Liver (tissue), 9 donors: ENCODE data around the gene CD200R1L. TPM values are rescaled to one million over a fixed set of nuclear protein-coding genes. Genes with fewer than 3 reads are reported as not detected.

Experiments
- DNase-seq: peaks from one replicate; pipeline ENCODE4 v3.0.0-alpha.2; 2017; ENCODE audit warnings: low spot score
- H3K27ac ChIP-seq, 2 donors: one replicate each; pipeline ENCODE4 v1.7.0; 2013; ENCODE audit warnings: inconsistent platforms in 2 of 2, low read length in 2 of 2, control low read depth in 1 of 2, low read depth in 1 of 2, mild to moderate bottlenecking in 1 of 2
- H3K27me3 ChIP-seq, 4 donors: one replicate each; pipeline versions ENCODE4 v1.6.1 to v1.7.0; 2013; ENCODE audit warnings: low read length in 3 of 4, inconsistent platforms in 1 of 4, mild to moderate bottlenecking in 1 of 4, moderate library complexity in 1 of 4; ENCODE audit not compliant: control insufficient read depth in 4 of 4, insufficient read depth in 4 of 4
- H3K36me3 ChIP-seq, 4 donors: one replicate each; pipeline versions ENCODE4 v1.6.1 to v1.7.0; 2013; ENCODE audit warnings: low read length in 3 of 4, mild to moderate bottlenecking in 3 of 4, low read depth in 1 of 4, moderate library complexity in 1 of 4; ENCODE audit not compliant: control insufficient read depth in 4 of 4, insufficient read depth in 3 of 4
- H3K4me1 ChIP-seq, 4 donors: one replicate each; pipeline versions ENCODE4 v1.6.1 to v1.7.0; 2013; ENCODE audit warnings: low read length in 3 of 4, mild to moderate bottlenecking in 3 of 4, moderate library complexity in 1 of 4; ENCODE audit not compliant: control insufficient read depth in 4 of 4, insufficient read depth in 4 of 4
- H3K4me3 ChIP-seq, 3 donors: one replicate each; pipeline versions ENCODE4 v1.6.1 to v1.7.0; 2013; ENCODE audit warnings: low read length in 3 of 3, control low read depth in 1 of 3, low read depth in 1 of 3, mild to moderate bottlenecking in 1 of 3
- H3K9ac ChIP-seq, 2 donors: one replicate each; pipeline ENCODE4 v1.7.0; 2013; ENCODE audit warnings: low read length in 2 of 2, mild to moderate bottlenecking in 2 of 2, moderate library complexity in 2 of 2, control low read depth in 1 of 2, low read depth in 1 of 2
- H3K9me3 ChIP-seq, 4 donors: one replicate each; pipeline versions ENCODE4 v1.6.1 to v1.7.0; 2013; ENCODE audit warnings: low read length in 3 of 4; ENCODE audit not compliant: control insufficient read depth in 4 of 4
- EGR1 ChIP-seq, 2 donors: IDR thresholded peaks; 2 replicates each; pipeline ENCODE4 v1.6.1; 2016 to 2018; ENCODE audit warnings: antibody characterized with exemption in 2 of 2, low read depth in 2 of 2
- FOXA1 ChIP-seq: IDR thresholded peaks from 2 replicates; pipeline ENCODE4 v1.6.1; 2016; ENCODE audit warnings: antibody characterized with exemption
- FOXA2 ChIP-seq: IDR thresholded peaks from 2 replicates; pipeline ENCODE4 v1.6.1; 2016; ENCODE audit warnings: antibody characterized with exemption
- GABPA ChIP-seq, 2 donors: IDR thresholded peaks in 1 of 2; conservative IDR thresholded peaks in 1 of 2; 2 replicates each; pipeline ENCODE4 v1.6.1; 2016; ENCODE audit warnings: antibody characterized with exemption in 2 of 2, mild to moderate bottlenecking in 1 of 2, moderate library complexity in 1 of 2
- HNF4A ChIP-seq, 2 donors: conservative IDR thresholded peaks; 2 replicates each; pipeline ENCODE4 v1.6.1; 2016; ENCODE audit warnings: antibody characterized with exemption in 2 of 2, mild to moderate bottlenecking in 2 of 2
- HNF4G ChIP-seq: IDR thresholded peaks from 2 replicates; pipeline ENCODE4 v1.6.1; 2016; ENCODE audit warnings: antibody characterized with exemption
- JUND ChIP-seq, 2 donors: IDR thresholded peaks; 2 replicates each; pipeline ENCODE4 v1.6.1; 2016; ENCODE audit warnings: antibody characterized with exemption in 2 of 2
- NR2F2 ChIP-seq: IDR thresholded peaks from 2 replicates; pipeline ENCODE4 v1.6.1; 2016; ENCODE audit warnings: antibody characterized with exemption
- RAD21 ChIP-seq, 2 donors: IDR thresholded peaks; 2 replicates each; pipeline ENCODE4 v1.6.1; 2016; ENCODE audit warnings: antibody characterized with exemption in 2 of 2, mild to moderate bottlenecking in 2 of 2
- RXRA ChIP-seq, 2 donors: IDR thresholded peaks; 2 replicates each; pipeline ENCODE4 v1.6.1; 2017 to 2018; ENCODE audit warnings: antibody characterized with exemption in 2 of 2, mild to moderate bottlenecking in 1 of 2
- SP1 ChIP-seq: IDR thresholded peaks from 2 replicates; pipeline ENCODE4 v1.6.1; 2018; ENCODE audit warnings: antibody characterized with exemption, mild to moderate bottlenecking
- TAF1 ChIP-seq: conservative IDR thresholded peaks from 2 replicates; pipeline ENCODE4 v1.6.1; 2016; ENCODE audit warnings: antibody characterized with exemption, mild to moderate bottlenecking
- YY1 ChIP-seq: IDR thresholded peaks from 2 replicates; pipeline ENCODE4 v1.6.1; 2016; ENCODE audit warnings: antibody characterized with exemption, mild to moderate bottlenecking
- ZBTB33 ChIP-seq: IDR thresholded peaks from 2 replicates; pipeline ENCODE4 v1.6.1; 2016; ENCODE audit warnings: antibody characterized with exemption
- WGBS: extraction: QIAGEN DNeasy Blood & Tissue Kit; methylation state at CpG from one replicate; pipeline ENCODE4 v1.1.7; 2013; 5-methylcytosine and 5-hydroxymethylcytosine counted together
- polyA plus RNA-seq, 2 donors: library from polyadenylated mRNA; stranded (reverse) in 1 of 2; unstranded in 1 of 2; fragments of 200-250 nt in 1 of 2; fragments of >200 nt in 1 of 2; fragmentation: Nextera tagmentation in 1 of 2; extraction: Ambion mirVana in 1 of 2; gene quantifications; one replicate each; pipeline versions ENCODE4 v1.2.1 to v1.2.3, GENCODE V29; 2013 to 2015
- total RNA-seq, 2 donors: library from RNA; depleted of rRNA; stranded (reverse); fragments of >200 nt; gene quantifications; one replicate each; pipeline ENCODE4 v1.2.3, GENCODE V29; 2014
- TF ChIP-seq, protein P1 (sequence below): IDR thresholded peaks from 2 replicates; pipeline ENCODE4 v1.6.1; 2016; ENCODE audit warnings: antibody characterized with exemption, mild to moderate bottlenecking
- TF ChIP-seq, protein P2 (sequence below): fragments of 150-350 bp; IDR thresholded peaks from 2 replicates; pipeline ENCODE4 v1.5.1; 2017; ENCODE audit warnings: improper control_type of control experiment, low read depth, low read length; ENCODE audit not compliant: missing input control
- donor health status: healthy.
- donor health status: healthy.
- donor health status: healthy.
- donor health status: healthy.
- donor health status: healthy.

CD200R1L gene
- total and polyA plus RNA-seq, 4 donors = not detected

GRCh38 chr3:112804021-112804420 is 42.6 kb downstream of the CD200R1L start:
- DNase-seq = no peak
- no peak overlapping the region for H3K9ac ChIP-seq
- H3K27ac ChIP-seq = no peak overlapping the region
- H3K27me3 ChIP-seq = no peaks in the 10 kb centered on the region
- H3K4me3 ChIP-seq = no peak overlapping the region
- H3K4me1 ChIP-seq = peaks cover 0 to 2% (median 0%) of the 10 kb centered on the region in 4 donors
- no peak for TF ChIP-seq YY1
- no peak for TF ChIP-seq GABPA (IDR thresholded peaks at IDR 0.05 in 1 of 2, conservative IDR thresholded peaks at IDR 0.05 in 1 of 2)
- no peak for TF ChIP-seq ZBTB33
- no peak for TF ChIP-seq SP1
- TF ChIP-seq HNF4G = no peak
- TF ChIP-seq HNF4A (conservative IDR thresholded peaks at IDR 0.05) = no peak
- TF ChIP-seq, protein P1, sequence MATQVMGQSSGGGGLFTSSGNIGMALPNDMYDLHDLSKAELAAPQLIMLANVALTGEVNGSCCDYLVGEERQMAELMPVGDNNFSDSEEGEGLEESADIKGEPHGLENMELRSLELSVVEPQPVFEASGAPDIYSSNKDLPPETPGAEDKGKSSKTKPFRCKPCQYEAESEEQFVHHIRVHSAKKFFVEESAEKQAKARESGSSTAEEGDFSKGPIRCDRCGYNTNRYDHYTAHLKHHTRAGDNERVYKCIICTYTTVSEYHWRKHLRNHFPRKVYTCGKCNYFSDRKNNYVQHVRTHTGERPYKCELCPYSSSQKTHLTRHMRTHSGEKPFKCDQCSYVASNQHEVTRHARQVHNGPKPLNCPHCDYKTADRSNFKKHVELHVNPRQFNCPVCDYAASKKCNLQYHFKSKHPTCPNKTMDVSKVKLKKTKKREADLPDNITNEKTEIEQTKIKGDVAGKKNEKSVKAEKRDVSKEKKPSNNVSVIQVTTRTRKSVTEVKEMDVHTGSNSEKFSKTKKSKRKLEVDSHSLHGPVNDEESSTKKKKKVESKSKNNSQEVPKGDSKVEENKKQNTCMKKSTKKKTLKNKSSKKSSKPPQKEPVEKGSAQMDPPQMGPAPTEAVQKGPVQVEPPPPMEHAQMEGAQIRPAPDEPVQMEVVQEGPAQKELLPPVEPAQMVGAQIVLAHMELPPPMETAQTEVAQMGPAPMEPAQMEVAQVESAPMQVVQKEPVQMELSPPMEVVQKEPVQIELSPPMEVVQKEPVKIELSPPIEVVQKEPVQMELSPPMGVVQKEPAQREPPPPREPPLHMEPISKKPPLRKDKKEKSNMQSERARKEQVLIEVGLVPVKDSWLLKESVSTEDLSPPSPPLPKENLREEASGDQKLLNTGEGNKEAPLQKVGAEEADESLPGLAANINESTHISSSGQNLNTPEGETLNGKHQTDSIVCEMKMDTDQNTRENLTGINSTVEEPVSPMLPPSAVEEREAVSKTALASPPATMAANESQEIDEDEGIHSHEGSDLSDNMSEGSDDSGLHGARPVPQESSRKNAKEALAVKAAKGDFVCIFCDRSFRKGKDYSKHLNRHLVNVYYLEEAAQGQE = no peak
- no peak for TF ChIP-seq RAD21 (IDR thresholded peaks at IDR 0.05)
- no peak for TF ChIP-seq JUND (IDR thresholded peaks at IDR 0.05)
- TF ChIP-seq TAF1 = no peak
- no peak for TF ChIP-seq NR2F2
- TF ChIP-seq, protein P2, sequence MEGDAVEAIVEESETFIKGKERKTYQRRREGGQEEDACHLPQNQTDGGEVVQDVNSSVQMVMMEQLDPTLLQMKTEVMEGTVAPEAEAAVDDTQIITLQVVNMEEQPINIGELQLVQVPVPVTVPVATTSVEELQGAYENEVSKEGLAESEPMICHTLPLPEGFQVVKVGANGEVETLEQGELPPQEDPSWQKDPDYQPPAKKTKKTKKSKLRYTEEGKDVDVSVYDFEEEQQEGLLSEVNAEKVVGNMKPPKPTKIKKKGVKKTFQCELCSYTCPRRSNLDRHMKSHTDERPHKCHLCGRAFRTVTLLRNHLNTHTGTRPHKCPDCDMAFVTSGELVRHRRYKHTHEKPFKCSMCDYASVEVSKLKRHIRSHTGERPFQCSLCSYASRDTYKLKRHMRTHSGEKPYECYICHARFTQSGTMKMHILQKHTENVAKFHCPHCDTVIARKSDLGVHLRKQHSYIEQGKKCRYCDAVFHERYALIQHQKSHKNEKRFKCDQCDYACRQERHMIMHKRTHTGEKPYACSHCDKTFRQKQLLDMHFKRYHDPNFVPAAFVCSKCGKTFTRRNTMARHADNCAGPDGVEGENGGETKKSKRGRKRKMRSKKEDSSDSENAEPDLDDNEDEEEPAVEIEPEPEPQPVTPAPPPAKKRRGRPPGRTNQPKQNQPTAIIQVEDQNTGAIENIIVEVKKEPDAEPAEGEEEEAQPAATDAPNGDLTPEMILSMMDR = no peak
- TF ChIP-seq RXRA (IDR thresholded peaks at IDR 0.05) = no peak
- no peak for TF ChIP-seq EGR1 (IDR thresholded peaks at IDR 0.05; ENCODE audit: low read depth in 2 of 2)
- no peak for TF ChIP-seq FOXA2
- H3K9me3 ChIP-seq = peaks cover 0 to 3% (median 0%) of the 10 kb centered on the region in 4 donors
- H3K36me3 ChIP-seq = no peaks in the 10 kb centered on the region
- WGBS = 81% methylated on average over 1 of the region's 1 CpG

DNA sequence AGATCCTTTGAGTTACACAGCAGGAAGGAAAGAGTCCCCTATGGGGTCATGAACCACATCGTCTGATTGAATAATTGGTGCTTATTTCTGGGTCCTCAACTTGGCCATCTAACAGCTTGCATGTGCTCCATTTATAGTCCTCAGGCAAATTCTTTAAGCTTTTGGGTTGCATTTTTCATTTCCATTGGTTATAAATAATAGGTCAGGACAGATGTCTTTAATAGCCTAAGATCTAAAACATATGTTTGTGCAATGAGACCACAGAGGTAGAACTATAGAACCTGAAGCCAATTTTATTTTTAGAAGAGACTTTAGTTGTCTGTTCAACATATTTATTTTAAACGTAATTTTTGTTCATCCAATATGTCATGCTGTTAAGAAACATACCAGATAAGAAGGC is 43.2 kb downstream of the CD200R1L start:
- H3K4me3 ChIP-seq = no peak overlapping the region
- peaks cover 0 to 2% (median 0%) of the 10 kb centered on the region in 4 donors for H3K4me1 ChIP-seq
- no peak overlapping the region for H3K9ac ChIP-seq
- H3K27me3 ChIP-seq = no peaks in the 10 kb centered on the region
- peaks cover 0 to 3% (median 0%) of the 10 kb centered on the region in 4 donors for H3K9me3 ChIP-seq
- H3K36me3 ChIP-seq = no peaks in the 10 kb centered on the region
- 62% methylated on average over 2 of the region's 2 CpGs for WGBS
- H3K27ac ChIP-seq = no peak overlapping the region
- no peak for DNase-seq
- TF ChIP-seq FOXA1 = no peak
- TF ChIP-seq ZBTB33 = no peak
- TF ChIP-seq FOXA2 = no peak
- TF ChIP-seq YY1 = no peak
- TF ChIP-seq RAD21 (IDR thresholded peaks at IDR 0.05) = no peak
- no peak for TF ChIP-seq EGR1 (IDR thresholded peaks at IDR 0.05; ENCODE audit: low read depth in 2 of 2)
- no peak for TF ChIP-seq GABPA (IDR thresholded peaks at IDR 0.05 in 1 of 2, conservative IDR thresholded peaks at IDR 0.05 in 1 of 2)
- no peak for TF ChIP-seq NR2F2
- no peak for TF ChIP-seq HNF4A (conservative IDR thresholded peaks at IDR 0.05)
- no peak for TF ChIP-seq RXRA (IDR thresholded peaks at IDR 0.05)
- no peak for TF ChIP-seq SP1
- TF ChIP-seq HNF4G = no peak
- TF ChIP-seq, protein P1 = no peak
- TF ChIP-seq TAF1 = no peak
